HUES48 (cell line): ENCODE results near the gene TMUB2.
"Not testable (repeated sequence)": the region's sequence is repeated elsewhere in the genome, so short reads cannot be mapped to it uniquely, and the experiment has no call there.

Experiments used
- H3K27ac ChIP-seq: one replicate; pipeline ENCODE4 v1.7.0; 2013; ENCODE audit warnings: low read depth, low read length, inconsistent platforms
- H3K27me3 ChIP-seq: 2 replicates; pipeline ENCODE4 v1.6.1; 2013; ENCODE audit warnings: mild to moderate bottlenecking, low read length; ENCODE audit not compliant: control insufficient read depth, insufficient read depth
- H3K36me3 ChIP-seq: 2 replicates; pipeline ENCODE4 v1.6.1; 2013; ENCODE audit warnings: low read length; ENCODE audit not compliant: control insufficient read depth, insufficient read depth
- H3K4me1 ChIP-seq: 2 replicates; pipeline ENCODE4 v1.6.1; 2013; ENCODE audit warnings: mild to moderate bottlenecking, low read length; ENCODE audit not compliant: control insufficient read depth, insufficient read depth
- H3K4me3 ChIP-seq: 2 replicates; pipeline ENCODE4 v1.5.1; 2013; ENCODE audit warnings: mild to moderate bottlenecking, low read depth, low read length
- H3K9ac ChIP-seq: 2 replicates; pipeline ENCODE4 v1.6.1; 2013; ENCODE audit warnings: mild to moderate bottlenecking, low read depth, low read length, moderate library complexity
- H3K9me3 ChIP-seq: 2 replicates; pipeline ENCODE4 v1.6.1; 2013; ENCODE audit warnings: low read length; ENCODE audit not compliant: control insufficient read depth, insufficient read depth

Gene TMUB2

DNA sequence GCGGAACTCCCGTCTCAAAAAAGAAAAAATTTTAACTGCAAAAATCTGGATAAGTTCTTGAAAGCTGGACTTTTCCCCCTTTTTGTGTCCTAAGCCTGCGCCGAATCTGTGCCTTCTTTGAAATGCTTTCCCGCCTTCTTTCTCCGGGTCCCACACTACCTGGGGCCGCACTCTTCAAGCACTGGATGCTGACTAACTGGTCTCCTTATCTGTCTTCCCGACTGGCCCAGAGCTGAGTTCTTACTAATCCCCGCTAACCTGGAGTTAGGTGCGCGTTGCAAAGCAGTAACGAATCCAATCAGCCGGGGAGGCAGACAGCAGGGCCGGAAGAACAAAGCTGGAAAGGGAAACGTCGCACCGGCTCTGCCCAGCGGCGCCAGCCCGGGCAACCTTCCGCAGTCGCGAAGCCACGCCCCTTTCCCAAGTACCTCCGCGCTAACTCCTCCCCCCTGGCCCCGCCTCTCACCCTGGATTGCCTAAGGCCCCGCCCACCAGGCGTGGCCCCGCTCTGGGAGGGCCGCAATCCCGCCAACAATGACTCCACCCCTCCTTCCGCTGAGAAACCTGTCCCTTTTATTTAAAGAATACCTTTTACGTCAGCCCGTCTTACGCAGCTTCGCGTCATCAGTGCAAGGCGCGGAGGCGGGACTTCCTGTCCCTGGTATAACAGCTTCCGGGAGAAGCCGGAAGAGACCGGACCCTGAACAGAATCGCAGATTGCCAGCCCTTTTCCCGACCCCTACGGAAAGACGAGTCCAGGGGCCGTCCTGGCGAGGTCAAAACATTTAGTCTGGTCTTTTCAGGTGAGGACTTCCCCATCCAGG lies at the start of gene TMUB2:
TMUB2 (plus strand) TSS at position 666 of the 824 bp plus-strand sequence. CDS start 737 bp downstream, outside the sequence.
- Histone ChIP-seq H3K9ac (peak within 1 kb of the TSS; percentile 93), H3K4me3 (peak within 1 kb of the TSS; percentile 99), H3K27me3 (no peaks in the 10 kb centered on the region), H3K9me3 (0 out of 2 replicates have a peak, but pooled peaks cover 4% of the 10 kb centered on the region), H3K27ac (peak within 1 kb of the TSS; percentile 97), H3K4me1 (peaks cover 6% of the 10 kb centered on the region; the same call in 1 of the 2 replicates), H3K36me3 (peaks cover 48% of the 10 kb centered on the region)

- H3K9ac ChIP-seq, result peak overlapping the region; percentile 6; the same call in 1 of the 2 replicates
- H3K27me3 ChIP-seq, result no peaks in the 10 kb centered on the region
Observed at GRCh38 chr17:44137891-44138709, 48.7 kb upstream of the TMUB2 start.

DNA sequence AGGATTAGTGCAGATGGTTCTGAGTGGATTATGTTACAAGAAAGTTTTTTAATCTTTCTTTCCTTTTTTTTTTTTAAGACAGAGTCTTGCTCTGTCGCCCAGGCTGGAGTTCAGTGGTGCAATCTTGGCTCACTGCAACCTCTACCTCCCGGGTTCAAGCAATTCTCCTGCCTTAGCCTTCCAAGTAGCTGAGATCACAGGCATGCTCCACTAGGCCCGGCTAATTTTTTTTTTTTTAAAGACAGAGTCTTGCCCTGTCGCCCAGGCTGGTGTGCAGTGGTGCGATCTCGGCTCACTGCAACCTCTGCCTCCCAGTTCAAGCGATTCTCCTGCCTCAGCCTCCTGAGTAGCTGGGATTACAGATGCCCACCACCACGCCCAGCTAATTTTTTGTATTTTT lies 42.9 kb upstream of the TMUB2 start:
- H3K36me3 ChIP-seq, result peaks cover 41% of the 10 kb centered on the region
- not testable (repeated sequence) for H3K27me3 ChIP-seq, H3K9ac ChIP-seq, H3K4me3 ChIP-seq, H3K4me1 ChIP-seq, H3K27ac ChIP-seq, H3K9me3 ChIP-seq

More at GRCh38 chr17:44137891-44138709, 48.7 kb upstream of the TMUB2 start:
- H3K9me3 ChIP-seq, result no peaks in the 10 kb centered on the region
- peaks cover 19% of the 10 kb centered on the region for H3K4me1 ChIP-seq
- H3K36me3 ChIP-seq, result no peaks in the 10 kb centered on the region
- H3K27ac ChIP-seq, result peak overlapping the region; percentile 91
- H3K4me3 ChIP-seq, result peak overlapping the region; percentile 7

GRCh38 chr17:44144966-44145739 lies 41.6 kb upstream of the TMUB2 start:
- Histone ChIP-seq H3K9me3 (no peaks in the 10 kb centered on the region), H3K4me1 (no peaks in the 10 kb centered on the region), H3K27ac (no peak overlapping the region), H3K36me3 (peaks cover 51% of the 10 kb centered on the region), H3K4me3 (no peak overlapping the region), H3K9ac (no peak overlapping the region), H3K27me3 (no peaks in the 10 kb centered on the region)

DNA sequence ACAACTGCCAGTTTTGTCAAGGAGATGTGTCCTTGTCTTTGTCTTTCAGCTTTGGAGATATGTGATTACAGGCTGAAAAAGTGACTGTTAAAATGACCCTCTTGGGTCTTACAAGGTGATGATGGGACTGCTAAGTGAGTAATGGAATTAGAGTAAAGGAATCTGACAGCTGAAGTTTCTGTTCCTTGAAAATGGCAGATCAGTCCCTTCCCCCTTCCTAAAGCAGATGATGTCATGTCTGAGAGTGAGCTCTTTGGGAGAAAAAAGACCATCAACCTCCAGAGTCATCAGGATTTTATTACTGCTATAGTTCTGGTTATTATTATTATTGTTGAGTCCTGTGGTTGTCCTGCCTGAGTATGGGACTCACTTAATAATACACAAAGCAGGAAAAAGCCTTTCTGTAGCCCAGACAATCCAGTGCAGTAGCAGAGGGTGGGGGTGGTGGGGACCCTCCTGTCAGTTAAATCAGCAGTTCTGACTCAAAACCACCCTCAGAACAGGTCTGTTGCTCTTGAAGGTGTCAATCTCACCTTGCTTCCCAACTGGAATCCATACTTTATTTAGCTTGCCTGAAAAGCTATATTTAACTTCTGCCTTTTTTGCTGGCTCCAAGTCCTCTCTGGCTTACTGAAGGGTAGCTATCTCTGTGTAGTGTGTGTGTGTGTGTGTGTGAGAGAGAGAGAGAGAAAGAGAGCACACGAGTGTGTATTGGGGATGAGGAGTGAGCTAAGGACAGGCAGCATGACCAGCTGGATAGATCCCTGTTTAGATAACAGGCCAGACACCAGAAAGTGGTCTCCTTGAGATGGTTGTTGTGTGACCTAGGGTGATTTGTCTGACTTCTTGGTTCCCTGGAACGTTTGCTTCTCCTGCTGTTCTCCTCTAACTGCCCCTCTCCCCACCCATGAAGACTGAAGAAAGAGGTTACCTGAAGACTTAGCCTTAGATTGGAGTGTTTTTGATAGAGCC lies 40.1 kb upstream of the TMUB2 start:
- no peak overlapping the region for H3K27ac ChIP-seq
- H3K4me3 ChIP-seq, result no peak overlapping the region
- no peak overlapping the region for H3K9ac ChIP-seq
- no peaks in the 10 kb centered on the region for H3K27me3 ChIP-seq
- no peaks in the 10 kb centered on the region for H3K9me3 ChIP-seq
- peaks cover 61% of the 10 kb centered on the region for H3K36me3 ChIP-seq
- no peaks in the 10 kb centered on the region for H3K4me1 ChIP-seq

- H3K27me3 ChIP-seq, result no peaks in the 10 kb centered on the region
- H3K27ac ChIP-seq, result no peak overlapping the region
- H3K36me3 ChIP-seq, result peaks cover 68% of the 10 kb centered on the region
- H3K4me3 ChIP-seq, result no peak overlapping the region
- no peak overlapping the region for H3K9ac ChIP-seq
- H3K4me1 ChIP-seq, result no peaks in the 10 kb centered on the region
- no peaks in the 10 kb centered on the region for H3K9me3 ChIP-seq
Observed at GRCh38 chr17:44147812-44148211, 39.0 kb upstream of the TMUB2 start.

DNA sequence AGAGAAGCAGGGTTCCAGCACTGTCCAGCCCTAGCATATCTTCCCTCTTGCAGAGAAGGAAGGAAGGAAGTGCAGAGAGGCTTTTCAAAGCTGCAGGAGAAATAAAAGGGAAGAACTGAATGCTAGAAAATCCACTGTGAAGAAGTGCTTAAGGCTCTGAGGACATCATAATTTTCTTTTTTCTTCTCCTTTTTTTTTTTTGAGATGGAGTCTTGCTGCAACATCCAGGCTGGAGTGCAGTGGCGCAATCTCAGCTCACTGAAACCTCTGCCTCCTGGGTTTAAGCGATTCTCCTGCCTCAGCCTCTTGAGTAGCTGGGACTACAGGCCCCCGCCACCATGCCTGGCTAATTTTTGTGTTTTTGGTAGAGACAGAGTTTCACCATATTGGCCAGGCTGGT lies 37.7 kb upstream of the TMUB2 start:
- H3K9ac ChIP-seq, H3K4me1 ChIP-seq, H3K27ac ChIP-seq, H3K4me3 ChIP-seq, H3K27me3 ChIP-seq, H3K9me3 ChIP-seq: not testable (repeated sequence)
- H3K36me3 ChIP-seq, result peaks cover 73% of the 10 kb centered on the region

- Histone ChIP-seq H3K4me1 (no peaks in the 10 kb centered on the region), H3K4me3 (no peak overlapping the region), H3K36me3 (peaks cover 79% of the 10 kb centered on the region), H3K27ac (no peak overlapping the region), H3K27me3 (no peaks in the 10 kb centered on the region), H3K9me3 (no peaks in the 10 kb centered on the region), H3K9ac (no peak overlapping the region)
Observed at GRCh38 chr17:44149750-44150329, 36.9 kb upstream of the TMUB2 start.

- Histone ChIP-seq H3K9me3 (no peaks in the 10 kb centered on the region), H3K27ac (no peak overlapping the region), H3K36me3 (peaks cover 66% of the 10 kb centered on the region), H3K4me3 (no peak overlapping the region), H3K9ac (no peak overlapping the region), H3K27me3 (no peaks in the 10 kb centered on the region), H3K4me1 (no peaks in the 10 kb centered on the region)
Observed at GRCh38 chr17:44152875-44153274, 33.9 kb upstream of the TMUB2 start.
